ENCODE results near the gene PHOSPHO2. TPM values are rescaled to one million over a fixed set of nuclear protein-coding genes. Genes with fewer than 3 reads are reported as not detected.

Gene PHOSPHO2
- total RNA-seq, 4 donors from 2014 or later, result 2.0 to 27.7 (median 12.5) TPM

- ATAC-seq (ENCODE audit: low FRiP score) (no peak), DNase-seq (ENCODE audit: low spot score) (no peak)
- no peak for TF ChIP-seq CTCF (IDR thresholded peaks at IDR 0.05)
Measured at GRCh38 chr2:169738566-169739229, 44.4 kb downstream of the PHOSPHO2 start.

- TF ChIP-seq CTCF (IDR thresholded peaks at IDR 0.05), result no peak
- DNase-seq (ENCODE audit: low spot score) (no peak), ATAC-seq (ENCODE audit: low FRiP score) (no peak)
Measured at GRCh38 chr2:169739351-169739750, 45.1 kb downstream of the PHOSPHO2 start.

GRCh38 chr2:169743549-169743948, 49.3 kb downstream of the PHOSPHO2 start:
- no peak for TF ChIP-seq CTCF (IDR thresholded peaks at IDR 0.05)
- ATAC-seq (ENCODE audit: low FRiP score) (no peak), DNase-seq (ENCODE audit: low spot score) (no peak)

GRCh38 chr2:169746240-169746639, 52.0 kb downstream of the PHOSPHO2 start:
- no peak for TF ChIP-seq CTCF (IDR thresholded peaks at IDR 0.05)

GRCh38 chr2:169748319-169748718, 54.0 kb downstream of the PHOSPHO2 start:
- DNase-seq (ENCODE audit: low spot score), result no peak
- no peak for ATAC-seq (ENCODE audit: low FRiP score)
- no peak for TF ChIP-seq CTCF (IDR thresholded peaks at IDR 0.05)

More at GRCh38 chr2:169746240-169746639, 52.0 kb downstream of the PHOSPHO2 start:
- no peak for ATAC-seq (ENCODE audit: low FRiP score)
- no peak for DNase-seq (ENCODE audit: low spot score)

Small RNAs within 50 kb of the gene (small RNA-seq; reads per million reads assigned to genes)
- gene RF00432, result not detected

Other genes starting within 250 kb of the PHOSPHO2 start
- 10 to 100 TPM in 1 of 4 donors, 1 to 10 TPM in 3; 4.3 to 11.3 (median 6.0) TPM for gene BBS5, start 215.0 kb upstream of the PHOSPHO2 start, total RNA-seq
- gene KLHL41, start 184.8 kb upstream of the PHOSPHO2 start, total RNA-seq, result 1 to 10 TPM in 1 of 4 donors, under 1 TPM in 2, not detected in 1; 0.19 to 1.4 (median 0.72) TPM
- gene FASTKD1, start 120.6 kb upstream of the PHOSPHO2 start, total RNA-seq, result 10 to 100 TPM; 11.7 to 23.1 (median 16.9) TPM
- 10 to 100 TPM; 30.2 to 32.5 (median 30.7) TPM for gene PPIG, start 110.1 kb upstream of the PHOSPHO2 start, total RNA-seq
- gene CFAP210, start 64 bp upstream of the PHOSPHO2 start, total RNA-seq, result under 1 TPM in 2 of 4 donors, not detected in 2; 0.24 to 0.46 TPM
- 10 to 100 TPM in 1 of 4 donors, 1 to 10 TPM in 3; 6.4 to 13.1 (median 8.2) TPM for gene KLHL23, start 39.4 kb downstream of the PHOSPHO2 start, total RNA-seq
- gene SSB, start 104.4 kb downstream of the PHOSPHO2 start, total RNA-seq, result 100 to 1,000 TPM in 2 of 4 donors, 10 to 100 TPM in 2; 70.3 to 246 (median 111) TPM
- 10 to 100 TPM; 27.4 to 63.2 (median 39.0) TPM for gene METTL5, start 130.4 kb downstream of the PHOSPHO2 start, total RNA-seq
- gene UBR3, start 133.0 kb downstream of the PHOSPHO2 start, total RNA-seq, result 10 to 100 TPM; 59.2 to 90.3 (median 64.0) TPM

Measured in omental fat pad (tissue), 4 donors.